Breast epithelium (tissue), 3 donors: ENCODE results near the gene ESPNL.

Source experiments
- CTCF ChIP-seq, 3 donors: fragments of 450-650 bp; IDR thresholded peaks; one replicate each; pipeline ENCODE4 v1.5.1; 2016 to 2017; ENCODE audit warnings: antibody characterized with exemption in 3 of 3, mild to moderate bottlenecking in 3 of 3, moderate library complexity in 3 of 3
- POLR2A ChIP-seq: fragments of 450-650 bp; IDR thresholded peaks from one replicate; pipeline ENCODE4 v1.6.1; 2016; ENCODE audit warnings: antibody characterized with exemption, mild to moderate bottlenecking, moderate library complexity
- POLR2AphosphoS5 ChIP-seq, 3 donors: sonication (generic); formaldehyde crosslinking; IDR thresholded peaks; one replicate each; pipeline ENCODE4 v1.6.1; 2017; ENCODE audit warnings: antibody characterized with exemption in 3 of 3

- TF ChIP-seq POLR2A (no peak), POLR2AphosphoS5 (IDR thresholded peaks at IDR 0.05) (no peak), CTCF (IDR thresholded peaks at IDR 0.05) (no peak)
These were observed 14.2 kb downstream of the ESPNL start for GRCh38 chr2:238114331-238114841.
